CD4-positive, alpha-beta T cell treated with Interleukin-12 subunit alpha and Interleukin-12 subunit beta, for 1 hour (primary cell): Measurements from ENCODE around the gene LRP4.
A peak's percentile ranks its signal among the peaks of the same experiment; 100 is the strongest.
"Not testable (repeated sequence)": the region's sequence is repeated elsewhere in the genome, so short reads cannot be mapped to it uniquely, and the experiment has no call there.

Source experiments
- DNase-seq: peaks from one replicate; pipeline ENCODE4 v3.0.0-alpha.2; 2020

LRP4 gene

GRCh38 chr11:46918083-46918787, at the start of gene LRP4:
Gene LRP4 (minus strand): TSS chr11:46918550. CDS start chr11:46918379, 171 bp downstream.
- DNase-seq = peak; percentile 43

- no peak for DNase-seq
Observed at GRCh38 chr11:46967962-46968361, 49.6 kb upstream of the LRP4 start.

GRCh38 chr11:46966773-46967172, 48.4 kb upstream of the LRP4 start:
- no peak for DNase-seq

GRCh38 chr11:46963844-46964243, 45.5 kb upstream of the LRP4 start:
- DNase-seq = no peak

GRCh38 chr11:46961886-46962285, 43.5 kb upstream of the LRP4 start:
- not testable (repeated sequence) for DNase-seq

GRCh38 chr11:46961041-46961440, 42.7 kb upstream of the LRP4 start:
- DNase-seq = no peak

GRCh38 chr11:46958777-46959176, 40.4 kb upstream of the LRP4 start:
- no peak for DNase-seq

- no peak for DNase-seq
Observed at GRCh38 chr11:46953093-46953492, 34.7 kb upstream of the LRP4 start.

- DNase-seq = no peak
Observed at GRCh38 chr11:46952553-46952952, 34.2 kb upstream of the LRP4 start.

- DNase-seq = no peak
Observed at GRCh38 chr11:46951864-46952263, 33.5 kb upstream of the LRP4 start.

GRCh38 chr11:46949297-46949696, 30.9 kb upstream of the LRP4 start:
- DNase-seq = no peak

GRCh38 chr11:46948378-46949131, 30.2 kb upstream of the LRP4 start:
- no peak for DNase-seq

GRCh38 chr11:46947399-46948077, 29.2 kb upstream of the LRP4 start:
- DNase-seq = no peak

GRCh38 chr11:46944356-46945075, 26.2 kb upstream of the LRP4 start:
- no peak for DNase-seq

GRCh38 chr11:46942172-46942571, 23.8 kb upstream of the LRP4 start:
- DNase-seq = no peak

- DNase-seq = peak; percentile 93
Observed at GRCh38 chr11:46936138-46937110, 18.1 kb upstream of the LRP4 start, which contains the start of gene CSTPP1. Gene CSTPP1 (plus strand): TSS chr11:46936761. CDS start chr11:46936806, 45 bp downstream.

GRCh38 chr11:46930089-46930488, 11.7 kb upstream of the LRP4 start:
- DNase-seq = no peak

GRCh38 chr11:46928701-46929100, 10.4 kb upstream of the LRP4 start:
- not testable (repeated sequence) for DNase-seq

- DNase-seq = not testable (repeated sequence)
Observed at GRCh38 chr11:46927928-46928327, 9.6 kb upstream of the LRP4 start.

- DNase-seq = no peak
Observed at GRCh38 chr11:46920755-46921154, 2.4 kb upstream of the LRP4 start.

- no peak for DNase-seq
Observed at GRCh38 chr11:46918788-46919513, 601 bp upstream of the LRP4 start.
